Dedifferentiated amniotic fluid mesenchymal stem cell (primary cell): Measurements from ENCODE around the gene DAB1.

Experiments used
- DNase-seq: peaks from one replicate; pipeline ENCODE4 v3.0.0-alpha.2; 2016; ENCODE audit errors: extremely low spot score

DAB1 gene

DNA sequence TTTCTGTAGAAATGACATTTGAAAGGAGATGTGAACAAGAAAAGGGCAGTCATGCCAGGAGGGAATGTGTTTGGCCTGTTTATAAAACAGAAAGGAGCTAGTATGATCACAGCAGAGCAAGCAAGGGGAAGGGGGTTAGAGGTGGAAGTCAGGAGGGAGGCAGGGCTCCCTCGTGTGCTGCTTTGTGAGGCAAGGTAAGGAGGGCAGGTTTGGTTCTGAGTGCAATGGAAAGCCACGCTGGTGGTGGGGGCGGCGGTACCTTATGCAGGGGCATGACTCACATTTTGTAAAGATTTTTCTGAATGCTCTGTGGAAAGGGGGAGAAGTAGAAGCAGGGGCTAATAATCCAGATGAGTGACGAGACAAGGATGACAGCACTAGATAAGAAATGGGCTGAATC is 260.5 kb downstream of the DAB1 start:
- no peak for DNase-seq

DNA sequence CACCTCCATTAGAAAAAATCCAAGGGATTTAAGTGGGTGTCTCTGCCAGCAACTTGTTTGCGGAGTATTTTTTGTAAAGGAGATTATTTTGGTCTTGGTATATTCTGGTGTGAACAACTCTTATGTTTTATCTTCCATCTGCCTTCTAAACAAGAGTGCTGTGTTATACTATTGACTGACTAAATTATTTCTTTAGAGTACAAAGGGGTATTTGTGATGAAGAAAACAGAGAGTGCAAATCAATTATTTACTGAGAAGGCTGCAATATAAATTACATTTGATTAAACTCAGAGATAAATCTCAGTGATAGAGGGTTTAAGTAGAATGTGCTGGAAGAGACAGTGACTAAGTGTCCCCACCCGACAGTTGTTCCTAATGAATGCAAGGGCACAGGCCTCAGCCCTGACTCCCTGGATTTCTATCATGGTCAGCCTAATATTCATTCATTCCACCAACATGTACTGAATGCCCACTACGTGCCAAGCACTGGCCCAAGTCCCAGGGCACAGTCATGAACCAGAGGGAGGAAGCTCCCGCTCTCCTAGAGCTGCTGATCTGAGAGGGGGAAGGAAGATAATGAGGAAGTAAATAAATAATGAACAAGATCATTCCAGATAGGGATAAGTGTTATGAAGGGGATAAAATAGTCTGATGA is 261.1 kb downstream of the DAB1 start:
- DNase-seq, result no peak

DNA sequence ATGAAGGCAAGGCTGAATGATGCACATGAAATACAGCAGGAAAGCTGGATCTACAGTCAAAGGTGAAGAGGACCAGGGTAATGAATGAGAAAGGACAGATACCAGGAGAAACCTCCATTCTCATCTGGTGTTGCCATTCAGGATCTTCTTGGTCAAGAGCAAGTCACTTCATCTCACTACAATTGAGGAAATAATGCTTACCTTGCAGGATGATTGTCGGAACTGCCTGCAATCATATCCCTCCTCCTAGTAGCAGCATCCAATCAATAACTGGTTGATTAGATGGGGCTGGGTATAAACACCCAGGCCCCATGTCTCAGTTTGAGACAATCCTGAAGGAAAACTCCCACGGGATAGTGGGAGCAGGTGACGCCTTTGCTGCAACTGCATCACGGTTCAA is 263.3 kb downstream of the DAB1 start:
- DNase-seq, result no peak

DNA sequence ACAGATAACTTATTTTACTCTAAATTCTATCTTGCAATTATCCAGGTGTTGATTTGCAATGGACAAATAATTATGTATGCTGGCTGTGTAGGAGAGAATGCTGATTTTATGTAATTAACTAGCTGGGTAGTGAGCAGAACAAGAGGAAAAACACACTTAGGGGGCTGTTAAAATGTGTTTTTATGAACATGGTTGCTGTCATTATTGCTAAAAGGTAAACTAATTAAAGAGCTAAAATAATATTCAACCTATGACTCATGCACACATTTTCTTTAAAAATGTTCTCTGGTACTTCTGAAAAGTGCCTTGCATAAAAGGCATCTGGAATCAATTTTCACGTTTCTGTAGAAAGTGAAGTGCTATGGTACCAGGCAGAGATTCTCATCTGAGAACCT is 265.3 kb downstream of the DAB1 start:
- DNase-seq, result no peak

DNA sequence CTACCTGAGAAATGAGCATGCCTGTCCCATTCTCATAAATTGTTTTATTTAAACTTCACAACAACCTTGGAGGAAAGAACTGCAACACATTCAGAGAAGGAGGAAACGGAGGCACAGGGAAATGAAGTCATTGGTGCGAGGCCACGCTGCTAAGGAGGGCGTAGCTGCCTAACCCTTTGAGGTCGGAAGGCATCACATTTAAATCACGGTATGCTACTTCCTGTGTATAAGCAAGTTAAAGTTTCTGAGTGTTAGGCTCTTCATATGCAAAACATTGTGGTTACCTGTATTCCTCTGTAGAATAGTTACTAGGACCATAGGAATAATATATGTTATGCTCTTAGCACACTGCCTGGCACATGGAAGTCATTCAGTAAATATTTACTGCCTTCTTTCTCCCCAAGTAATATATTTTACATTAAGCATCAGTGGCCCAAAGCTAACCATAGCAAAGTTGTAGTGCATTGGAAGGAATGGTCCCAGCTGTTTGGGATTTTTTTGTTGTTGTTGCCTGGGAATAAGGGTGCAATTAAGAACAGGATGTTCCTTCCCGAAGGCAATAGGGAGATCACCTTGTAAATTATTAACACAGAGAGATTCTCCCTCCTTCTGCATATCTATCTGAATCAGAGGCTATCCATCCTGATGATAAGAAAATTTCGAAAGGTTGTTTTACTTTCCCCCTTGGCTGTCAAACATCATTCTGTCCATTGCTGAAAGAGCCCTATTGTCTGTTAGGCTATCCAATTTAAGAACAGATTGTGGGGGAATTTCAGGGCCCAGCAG is 265.8 kb downstream of the DAB1 start:
- DNase-seq, result no peak

DNA sequence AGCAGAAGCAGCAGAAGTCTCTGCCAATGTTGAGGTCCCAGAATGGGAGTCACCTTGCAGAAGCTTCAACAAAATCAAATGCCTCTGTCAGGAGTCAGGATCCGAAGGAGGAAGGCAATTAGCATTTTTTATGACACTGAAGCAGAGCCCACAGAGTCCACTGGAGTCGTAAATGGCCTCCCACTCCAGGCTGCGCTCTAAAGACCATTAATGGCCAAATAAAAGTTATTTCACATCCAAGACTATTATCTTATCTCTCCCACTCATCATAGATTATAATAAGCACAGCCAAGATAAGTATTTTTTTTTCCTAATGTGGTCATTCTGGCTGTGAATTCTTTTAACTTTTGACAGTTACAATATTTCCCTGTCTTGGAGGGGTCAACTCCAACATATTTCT is 267.0 kb downstream of the DAB1 start:
- no peak for DNase-seq

DNA sequence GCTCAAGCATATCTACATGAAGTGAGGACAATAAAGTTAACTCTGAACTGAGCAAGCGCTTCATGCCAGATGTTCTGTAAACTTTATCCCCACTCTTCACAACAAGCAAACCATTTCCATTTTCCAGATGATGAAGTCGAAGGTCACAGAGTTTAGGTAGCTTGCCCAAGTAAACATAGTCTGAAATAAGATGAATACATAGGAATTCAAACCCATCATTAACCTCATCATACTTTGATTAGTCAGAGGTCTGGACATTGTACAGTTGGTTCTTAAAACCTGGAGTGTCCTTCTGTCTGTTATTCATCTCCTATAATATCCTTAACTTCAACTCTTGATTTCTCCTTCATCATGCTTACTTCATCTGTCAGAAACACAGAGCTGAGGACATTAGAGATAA is 277.8 kb downstream of the DAB1 start:
- DNase-seq, result no peak

DNA sequence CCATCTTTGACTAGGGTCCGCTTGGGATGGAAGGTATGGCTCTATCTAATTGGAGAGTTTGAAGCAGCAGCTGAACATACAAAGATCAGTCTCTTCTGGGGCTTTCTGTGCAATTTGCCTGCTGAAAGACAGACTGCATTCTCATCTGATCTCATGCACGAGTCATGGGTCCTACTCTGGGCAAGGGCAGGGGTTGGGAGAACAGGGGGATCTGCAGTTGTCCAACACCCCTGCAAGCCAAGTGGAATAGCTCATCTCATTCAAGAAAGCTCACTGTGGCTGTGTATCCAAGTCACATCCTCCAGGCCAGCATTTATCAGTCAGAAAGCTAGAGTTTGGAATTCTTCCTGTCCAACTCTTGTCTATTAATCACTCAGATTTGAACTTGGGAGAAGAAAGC is 280.9 kb downstream of the DAB1 start:
- no peak for DNase-seq

DNA sequence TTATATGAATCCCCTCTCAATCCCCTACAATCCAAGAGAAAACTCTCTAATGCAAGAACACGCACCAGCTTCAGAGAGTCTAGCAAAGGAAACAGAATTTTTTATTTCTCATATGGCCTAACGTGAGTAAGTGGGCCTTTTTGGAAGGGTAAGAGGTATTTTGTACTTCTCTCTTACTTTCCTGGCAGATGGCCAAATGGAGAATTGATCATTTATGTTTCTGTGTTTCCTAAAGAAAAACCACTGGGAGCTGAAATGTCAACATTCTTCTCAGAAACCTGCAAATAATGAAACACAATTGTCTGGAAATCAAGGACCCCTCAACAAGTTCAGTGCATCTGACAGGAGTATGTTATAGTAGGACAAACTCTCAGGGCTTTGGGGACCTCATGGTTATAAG is 281.7 kb downstream of the DAB1 start:
- DNase-seq, result no peak

DNA sequence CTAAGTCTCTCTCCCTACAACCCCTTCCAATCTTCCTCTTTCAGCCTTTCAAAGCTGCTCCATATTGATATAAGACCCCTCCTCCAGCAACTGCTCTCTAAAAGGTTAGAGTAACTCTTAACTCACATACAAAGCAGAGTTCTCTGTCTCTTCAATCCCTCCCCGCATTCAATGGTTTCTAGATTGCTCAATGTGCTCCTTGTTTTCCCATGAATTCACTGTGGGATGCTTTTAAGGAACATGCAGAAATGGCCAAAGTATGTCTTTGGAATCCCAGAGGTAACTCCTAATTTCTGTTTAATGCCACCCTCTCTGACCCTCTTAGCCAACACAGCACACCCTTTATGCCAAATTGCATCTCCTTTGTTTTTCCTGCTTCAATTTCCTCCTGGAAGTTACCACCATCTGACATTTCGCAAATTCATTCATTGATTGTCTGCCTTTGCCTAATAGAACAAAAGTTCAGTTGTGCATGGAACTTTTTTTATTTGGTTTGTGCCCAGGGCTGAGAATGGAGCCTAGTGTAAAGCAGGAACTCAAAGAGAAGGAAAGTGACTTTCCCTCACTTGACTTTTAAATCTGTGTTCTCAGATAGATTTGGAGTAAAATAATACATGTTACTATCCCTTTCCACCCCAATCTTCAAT is 285.3 kb downstream of the DAB1 start:
- DNase-seq, result no peak

DNA sequence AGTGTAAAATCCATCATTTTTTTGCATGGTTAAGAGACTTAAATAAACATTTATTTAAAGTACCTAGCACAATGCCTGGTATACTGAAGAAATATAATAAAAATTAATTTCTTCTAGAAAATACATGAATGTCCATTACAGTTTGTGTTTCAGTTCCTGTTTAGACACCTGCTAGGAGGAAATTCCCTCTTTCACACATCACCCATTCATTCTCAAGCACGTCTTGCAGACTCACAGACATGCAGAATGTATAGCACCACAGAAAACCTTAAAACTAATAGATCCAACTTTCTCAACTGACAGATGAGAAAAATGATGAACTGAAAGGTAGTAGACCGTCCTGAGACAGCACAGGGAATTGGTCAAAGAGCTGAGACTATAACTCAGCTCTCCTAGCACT is 285.9 kb downstream of the DAB1 start:
- no peak for DNase-seq

DNA sequence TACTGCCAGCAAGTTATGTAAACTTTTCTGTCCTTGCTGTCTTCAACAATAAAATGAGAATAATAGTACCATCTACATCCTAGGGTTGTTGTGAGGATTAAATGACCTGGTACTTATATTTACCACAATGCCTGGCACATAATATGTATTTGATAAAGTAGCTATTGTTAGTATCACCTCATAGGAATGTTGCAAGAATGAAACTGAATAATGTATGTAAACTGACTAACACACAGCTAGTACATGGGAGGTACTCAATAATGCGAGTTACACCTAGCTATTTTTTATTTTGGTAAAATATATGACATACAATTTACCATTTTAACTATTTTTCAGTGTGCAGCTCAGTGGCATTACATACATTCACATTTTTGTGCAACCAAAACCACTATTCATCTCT is 289.1 kb downstream of the DAB1 start:
- no peak for DNase-seq

DNA sequence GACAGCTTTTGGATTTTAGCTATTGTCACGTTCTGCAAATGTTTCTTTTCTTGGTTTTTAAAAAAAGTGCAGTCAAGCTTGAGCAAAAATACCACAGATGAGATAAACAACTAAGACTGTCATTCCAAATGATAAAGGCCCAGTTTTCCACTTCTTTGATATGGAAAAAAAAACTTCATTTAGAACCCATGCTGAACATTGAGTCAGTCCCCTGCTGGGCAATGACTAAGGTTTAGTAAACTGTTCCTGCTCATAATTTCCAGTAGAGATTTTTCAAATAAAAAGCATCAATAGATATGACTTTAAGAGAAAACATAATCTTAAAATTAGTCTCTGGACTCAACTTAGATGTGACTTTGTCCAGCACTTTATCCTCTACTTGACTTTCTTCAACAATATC is 290.2 kb downstream of the DAB1 start:
- DNase-seq, result no peak

DNA sequence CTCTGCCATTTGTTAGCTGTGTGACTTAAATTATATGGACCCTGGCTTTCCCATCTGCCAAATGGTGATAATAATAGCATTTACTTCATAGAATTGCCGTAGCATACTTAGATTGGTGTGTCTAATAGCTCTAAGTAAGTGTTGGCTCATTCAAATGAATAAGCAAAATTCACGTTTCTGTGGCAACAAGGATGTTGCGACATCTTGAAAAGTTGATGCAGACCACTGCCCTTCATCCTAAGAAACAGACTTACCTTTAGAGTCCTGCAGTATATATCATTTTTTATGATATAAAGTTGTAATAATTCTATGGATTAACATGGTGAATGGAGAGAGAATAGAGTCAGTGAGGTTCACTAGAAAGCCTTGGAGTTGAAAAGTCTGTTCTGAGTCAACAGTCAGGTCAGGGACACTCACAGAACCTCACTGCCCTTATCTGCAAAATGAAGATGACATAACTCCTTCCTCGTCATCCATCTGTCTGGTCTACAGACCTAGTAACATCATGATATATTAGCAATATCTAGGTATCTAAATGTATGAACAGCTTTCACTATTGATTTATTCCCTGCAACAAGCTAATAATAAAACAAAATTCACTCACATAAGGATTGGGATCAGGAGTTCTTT is 290.8 kb downstream of the DAB1 start:
- DNase-seq, result no peak

DNA sequence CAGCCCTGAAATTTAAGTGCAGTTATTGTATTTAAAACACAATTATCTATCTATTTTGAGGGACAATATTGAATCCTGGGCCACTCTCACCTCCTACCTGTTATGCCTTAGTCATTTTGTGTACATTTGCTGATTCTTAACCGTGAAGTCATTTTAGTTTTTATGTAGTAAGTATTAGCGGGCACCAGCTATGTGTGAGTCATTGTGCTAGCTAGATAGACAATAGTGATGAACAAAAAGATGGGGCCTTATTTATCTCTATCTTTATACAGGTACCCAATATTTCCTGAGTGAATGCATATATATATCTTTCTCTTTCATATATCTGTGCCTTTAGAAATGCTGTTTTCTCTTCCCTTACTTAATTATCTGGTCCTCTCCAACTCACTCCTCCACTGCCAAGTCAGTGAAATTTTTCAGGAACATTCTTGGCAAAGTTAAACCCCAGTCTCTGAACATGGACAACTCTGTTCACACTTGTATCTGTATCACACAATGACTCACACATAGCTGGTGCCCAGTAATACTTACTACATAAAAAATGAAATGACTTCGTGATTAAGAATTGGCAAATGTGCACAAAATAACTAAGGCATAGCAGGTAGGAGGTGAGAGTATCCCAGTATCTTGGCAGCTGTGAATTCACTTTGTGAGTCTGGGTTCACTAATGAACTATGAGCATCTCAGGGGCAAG is 292.0 kb downstream of the DAB1 start:
- no peak for DNase-seq

DNA sequence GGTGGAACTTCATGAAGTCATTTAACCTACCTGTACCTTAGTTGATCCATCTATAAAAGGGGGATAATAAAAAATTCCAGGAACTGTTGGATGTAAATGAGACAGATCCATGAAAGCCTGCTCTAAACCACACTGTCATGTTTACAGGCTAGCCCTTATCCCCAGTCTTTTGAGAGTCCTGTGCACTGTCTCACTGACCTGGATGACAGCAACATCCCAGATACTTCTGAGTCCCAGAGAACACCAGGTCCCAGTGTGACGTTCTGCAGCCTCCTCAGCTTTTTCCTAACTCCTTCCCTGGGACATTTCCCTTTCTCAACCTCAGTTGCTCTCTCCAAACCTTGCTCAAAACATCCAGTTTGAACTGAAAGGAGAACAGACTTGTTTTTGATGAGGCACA is 292.6 kb downstream of the DAB1 start:
- DNase-seq, result no peak

DNA sequence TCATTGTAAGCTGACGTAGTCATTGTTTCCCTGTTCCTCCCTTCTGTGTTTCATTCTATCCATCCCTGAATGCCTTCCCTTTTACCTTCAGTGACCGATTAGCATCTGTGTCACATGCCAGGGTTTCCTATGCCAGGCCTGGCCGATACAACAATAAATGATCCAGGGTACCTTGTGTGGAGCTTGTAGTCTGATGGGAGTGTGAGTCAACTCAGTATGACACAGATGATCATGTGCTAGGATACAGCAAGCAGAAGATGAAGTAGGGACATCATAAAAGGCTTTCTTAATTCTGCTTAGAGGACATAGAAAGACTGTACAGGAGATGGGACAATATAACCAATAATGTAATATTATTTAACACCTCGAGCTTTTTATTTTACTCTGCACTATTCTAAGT is 294.0 kb downstream of the DAB1 start:
- no peak for DNase-seq

DNA sequence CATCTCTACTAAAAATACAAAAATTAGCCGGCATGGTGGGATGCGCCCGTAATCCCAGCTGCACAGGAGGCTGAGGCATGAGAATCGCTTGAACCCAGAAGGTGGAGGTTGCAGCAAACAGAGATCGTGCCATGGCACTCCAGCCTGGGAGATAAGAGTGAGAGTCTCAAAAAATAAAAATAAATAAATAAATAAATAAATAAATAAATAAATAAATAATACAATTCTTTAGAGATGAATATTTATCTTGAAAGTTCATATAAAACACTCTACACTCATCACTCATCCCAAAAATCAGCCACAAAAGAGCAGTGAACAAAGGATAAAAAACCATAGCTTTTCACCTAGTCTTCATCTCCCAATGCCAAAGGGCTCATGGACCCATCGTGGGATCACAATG is 295.9 kb downstream of the DAB1 start:
- DNase-seq, result no peak

DNA sequence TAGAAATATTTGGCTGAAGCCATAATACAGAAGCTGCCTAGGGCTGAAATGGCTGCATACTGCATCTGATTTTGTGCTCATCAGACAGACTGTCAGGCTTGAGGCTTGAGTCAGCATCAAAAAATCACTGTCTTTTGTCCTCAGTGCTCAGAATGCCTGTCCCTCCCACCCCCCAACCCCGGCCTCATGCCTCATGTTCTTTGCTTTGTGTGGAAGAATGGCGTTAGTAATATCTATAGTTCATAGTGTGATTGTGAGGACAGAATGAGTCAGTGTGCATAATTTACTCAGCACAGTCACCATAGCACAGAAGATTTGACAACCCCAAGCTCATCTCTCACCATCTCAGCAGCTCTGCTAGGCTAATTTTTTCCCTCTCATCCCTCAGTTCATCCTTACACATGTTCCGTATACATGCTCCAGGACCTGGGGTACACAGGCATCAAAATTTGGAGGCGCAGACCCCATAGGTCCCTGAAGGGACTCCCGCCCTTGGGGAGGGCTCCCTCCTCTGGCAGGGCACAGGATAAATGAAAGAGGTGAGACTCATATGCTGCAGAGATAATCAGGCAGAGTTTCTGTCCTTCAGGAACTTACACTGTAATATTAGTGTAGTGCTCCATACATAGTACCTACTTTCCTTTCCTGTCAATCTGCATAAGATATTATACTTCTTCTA is 299.0 kb downstream of the DAB1 start:
- no peak for DNase-seq

DNA sequence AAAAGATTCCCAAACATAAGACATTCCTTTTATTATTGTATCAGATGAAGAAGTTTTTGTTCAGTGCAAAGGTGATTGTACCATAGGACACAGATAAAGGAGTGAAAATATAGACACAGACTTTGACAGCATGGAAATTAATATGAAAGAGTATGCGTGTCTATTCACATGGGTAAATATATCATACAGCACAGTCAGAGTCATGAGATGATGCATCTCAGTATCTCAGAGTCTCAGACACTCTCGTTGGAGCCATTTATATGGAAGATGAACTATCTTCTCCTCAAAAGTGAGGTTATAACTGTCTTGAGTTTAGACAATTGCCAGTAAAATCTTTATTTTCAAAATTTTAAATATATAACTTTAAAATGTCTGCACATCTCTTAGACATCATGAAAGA is 299.7 kb downstream of the DAB1 start:
- DNase-seq, result no peak

DNA sequence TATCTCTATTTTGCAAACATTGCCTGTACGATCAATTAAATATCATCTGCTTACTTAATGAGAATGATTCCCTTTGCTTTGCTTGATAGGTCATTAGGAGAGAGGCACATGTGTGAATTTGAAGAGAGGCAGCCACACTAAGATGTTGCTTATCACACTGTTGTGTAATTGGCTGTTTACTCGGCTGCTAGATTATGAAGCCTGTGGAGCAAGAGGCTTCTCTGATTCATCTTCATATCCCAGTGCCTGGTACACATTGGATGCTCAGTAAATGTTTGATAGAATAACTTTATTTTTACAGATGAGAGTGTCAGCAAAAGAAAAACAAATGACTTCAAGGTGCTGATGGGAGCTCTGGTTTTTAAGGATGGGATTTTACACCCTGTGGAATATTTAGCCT is 301.8 kb downstream of the DAB1 start:
- DNase-seq, result no peak
